ENCODE results near the gene PGAM1. TPM values are rescaled to one million over a fixed set of nuclear protein-coding genes. Genes with fewer than 3 reads are reported as not detected.
"Not testable (repeated sequence)": the region's sequence is repeated elsewhere in the genome, so short reads cannot be mapped to it uniquely, and the experiment has no call there.

PGAM1 gene
- total and polyA plus RNA-seq, 2 experiments from 2014 or later, result 204 to 254 TPM

- no peak overlapping the region for H3K4me2 ChIP-seq
- DNase-seq (ENCODE audit: low spot score), result no peak
- H3K4me3 ChIP-seq, result no peak overlapping the region
- H3K36me3 ChIP-seq (replicated peaks; ENCODE audit: insufficient read depth, low read depth), result no peaks in the 10 kb centered on the region
- no peaks in the 10 kb centered on the region for H3K27me3 ChIP-seq
- H4K20me1 ChIP-seq (ENCODE audit: insufficient read depth, poor library complexity, severe bottlenecking), result no peaks in the 10 kb centered on the region
- H3K4me1 ChIP-seq (ENCODE audit: insufficient read depth), result no peaks in the 10 kb centered on the region
- H3K9me3 ChIP-seq (ENCODE audit: low read depth), result no peaks in the 10 kb centered on the region
- no peaks in the 10 kb centered on the region for H3K79me2 ChIP-seq
- H3K9me2 ChIP-seq (replicated peaks; ENCODE audit: insufficient read depth), result no peaks in the 10 kb centered on the region
- no peak for TF ChIP-seq EZH2phosphoT487 (IDR thresholded peaks at IDR 0.05; ENCODE audit: low read depth, severe bottlenecking, unreplicated experiment)
- TF ChIP-seq EZH2 (IDR thresholded peaks at IDR 0.05; ENCODE audit: borderline replicate concordance), result no peak
- no peak for TF ChIP-seq CTCF (IDR thresholded peaks at IDR 0.05; ENCODE audit: poor library complexity)
- no peak overlapping the region for H2AFZ ChIP-seq
- 92% methylated on average over 3 of the region's 3 CpGs for WGBS (ENCODE audit: low lambda C conversion rate, missing lambda C conversion rate)
- H3K27ac ChIP-seq, result no peak overlapping the region
These were observed 19.9 kb upstream of the PGAM1 start for GRCh38 chr10:97406064-97406463.

DNA sequence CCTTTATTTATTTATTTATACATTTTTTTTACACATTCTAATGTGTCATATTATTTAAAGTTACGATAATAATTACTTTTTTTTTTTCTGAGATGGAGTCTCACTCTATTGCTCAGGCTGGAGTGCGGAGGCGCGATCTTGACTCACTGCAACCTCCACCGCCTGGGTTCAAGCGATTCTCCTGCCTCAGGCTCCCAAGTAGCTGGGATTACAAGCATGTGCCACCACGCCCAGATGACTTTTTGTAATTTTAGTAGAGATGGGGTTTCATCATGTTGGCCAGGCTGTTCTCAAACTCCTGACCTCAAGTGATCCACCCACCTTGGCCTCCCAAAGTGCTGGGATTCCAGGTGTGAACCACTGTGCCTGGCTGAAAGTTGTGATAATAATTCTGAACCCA, 19.5 kb upstream of the PGAM1 start:
- not testable (repeated sequence) for H3K27ac ChIP-seq; H3K9me3 ChIP-seq (ENCODE audit: low read depth); H4K20me1 ChIP-seq (ENCODE audit: insufficient read depth, poor library complexity, severe bottlenecking); H3K4me1 ChIP-seq (ENCODE audit: insufficient read depth); H3K27me3 ChIP-seq; H3K79me2 ChIP-seq; H3K36me3 ChIP-seq (replicated peaks; ENCODE audit: insufficient read depth, low read depth); H3K4me2 ChIP-seq; H3K4me3 ChIP-seq; DNase-seq (ENCODE audit: low spot score); H2AFZ ChIP-seq; H3K9me2 ChIP-seq (replicated peaks; ENCODE audit: insufficient read depth)
- WGBS (ENCODE audit: low lambda C conversion rate, missing lambda C conversion rate), result 93% methylated on average over 7 of the region's 7 CpGs

DNA sequence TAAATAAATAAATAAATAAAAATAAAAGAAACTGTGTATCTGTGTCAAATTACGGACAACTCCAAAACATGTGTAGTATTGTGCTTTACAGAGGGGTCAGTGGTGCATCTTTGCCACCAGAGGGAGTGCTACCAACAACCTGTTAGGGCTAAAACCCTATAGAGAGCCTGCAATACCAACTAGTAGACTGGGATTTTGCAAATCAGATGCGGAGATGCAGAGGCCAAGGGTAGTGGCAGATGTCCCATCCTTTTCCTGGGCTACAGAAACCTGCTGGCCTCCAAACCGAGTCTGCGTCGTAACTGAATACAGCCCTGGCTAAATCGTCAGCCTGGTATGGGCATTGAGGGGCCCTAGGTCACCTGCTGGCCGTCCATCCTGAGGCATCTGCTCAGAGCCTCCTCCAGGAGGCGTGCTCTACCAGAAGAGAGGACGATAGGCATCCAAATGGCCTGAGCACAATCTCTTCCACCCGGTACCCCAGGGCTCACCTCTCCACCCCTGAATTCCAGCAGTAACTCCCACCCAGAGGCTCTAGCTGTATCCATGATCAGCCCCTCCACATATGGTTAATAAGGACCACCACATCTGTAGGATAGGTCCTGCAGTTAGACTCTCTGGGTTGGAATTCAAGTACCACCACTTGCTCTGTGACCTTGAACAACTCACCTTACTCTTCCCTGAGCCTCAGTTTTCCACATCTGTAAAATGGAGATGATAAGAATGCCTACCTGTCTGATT, 18.6 kb upstream of the PGAM1 start:
- no peaks in the 10 kb centered on the region for H4K20me1 ChIP-seq (ENCODE audit: insufficient read depth, poor library complexity, severe bottlenecking)
- DNase-seq (ENCODE audit: low spot score), result peak; percentile 86
- WGBS (ENCODE audit: low lambda C conversion rate, missing lambda C conversion rate), result 7% methylated on average over 10 of the region's 10 CpGs
- H3K4me3 ChIP-seq, result no peak overlapping the region
- H3K4me1 ChIP-seq (ENCODE audit: insufficient read depth), result no peaks in the 10 kb centered on the region
- no peaks in the 10 kb centered on the region for H3K36me3 ChIP-seq (replicated peaks; ENCODE audit: insufficient read depth, low read depth)
- H3K27ac ChIP-seq, result no peak overlapping the region
- TF ChIP-seq CTCF (IDR thresholded peaks at IDR 0.05; ENCODE audit: poor library complexity), result peak; percentile 87
- no peak for TF ChIP-seq EZH2 (IDR thresholded peaks at IDR 0.05; ENCODE audit: borderline replicate concordance)
- no peaks in the 10 kb centered on the region for H3K9me3 ChIP-seq (ENCODE audit: low read depth)
- H3K79me2 ChIP-seq, result no peaks in the 10 kb centered on the region
- H3K9me2 ChIP-seq (replicated peaks; ENCODE audit: insufficient read depth), result no peaks in the 10 kb centered on the region
- no peaks in the 10 kb centered on the region for H3K27me3 ChIP-seq
- peak overlapping the region; percentile 15 for H2AFZ ChIP-seq
- H3K4me2 ChIP-seq, result peak overlapping the region; percentile 65

GRCh38 chr10:97407952-97408248, 18.1 kb upstream of the PGAM1 start:
- Histone ChIP-seq H3K36me3 (replicated peaks; ENCODE audit: insufficient read depth, low read depth) (no peaks in the 10 kb centered on the region), H3K4me2 (no peak overlapping the region), H3K27ac (no peak overlapping the region), H3K9me2 (replicated peaks; ENCODE audit: insufficient read depth) (no peaks in the 10 kb centered on the region), H2AFZ (no peak overlapping the region), H4K20me1 (ENCODE audit: insufficient read depth, poor library complexity, severe bottlenecking) (no peaks in the 10 kb centered on the region), H3K4me3 (no peak overlapping the region), H3K9me3 (ENCODE audit: low read depth) (no peaks in the 10 kb centered on the region), H3K79me2 (no peaks in the 10 kb centered on the region), H3K4me1 (ENCODE audit: insufficient read depth) (no peaks in the 10 kb centered on the region), H3K27me3 (no peaks in the 10 kb centered on the region)
- TF ChIP-seq EZH2 (IDR thresholded peaks at IDR 0.05; ENCODE audit: borderline replicate concordance) (no peak), CTCF (IDR thresholded peaks at IDR 0.05; ENCODE audit: poor library complexity) (no peak), EZH2phosphoT487 (IDR thresholded peaks at IDR 0.05; ENCODE audit: low read depth, severe bottlenecking, unreplicated experiment) (no peak)
- DNase-seq (ENCODE audit: low spot score), result no peak
- 93% methylated on average over 2 of the region's 2 CpGs for WGBS (ENCODE audit: low lambda C conversion rate, missing lambda C conversion rate)
